HepG2 (cell line): ENCODE measurements around the gene S100A16. TPM values are rescaled to one million over a fixed set of nuclear protein-coding genes. Genes with fewer than 3 reads are reported as not detected.

Experiments
- AKAP8 ChIP-seq: sonication (generic); formaldehyde crosslinking; IDR thresholded peaks from 2 replicates; pipeline ENCODE4 v1.5.1; 2020; ENCODE audit warnings: mild to moderate bottlenecking, missing genetic modification reagents
- CENPT ChIP-seq: sonication (generic); formaldehyde crosslinking; IDR thresholded peaks from 2 replicates; pipeline ENCODE4 v1.8.0; 2022; ENCODE audit warnings: low read depth, mild to moderate bottlenecking, moderate library complexity, missing genetic modification reagents
- GABPB1 ChIP-seq: IDR thresholded peaks from 2 replicates; pipeline ENCODE4 v1.6.1; 2016; ENCODE audit warnings: mild to moderate bottlenecking, missing genetic modification reagents, moderate library complexity, missing compliant biosample characterization
- HNRNPK ChIP-seq: fragments of 200-400 bp; formaldehyde crosslinking; IDR thresholded peaks from 2 replicates; pipeline ENCODE4 v1.6.1; 2018; ENCODE audit warnings: low read length, low read depth, moderate library complexity, mild to moderate bottlenecking; ENCODE audit not compliant: poor library complexity, severe bottlenecking
- KLF11 ChIP-seq: IDR thresholded peaks from 2 replicates; pipeline ENCODE4 v1.6.1; 2016; ENCODE audit warnings: missing compliant biosample characterization
- MED1 ChIP-seq: sonication (generic); formaldehyde crosslinking; IDR thresholded peaks from 2 replicates; pipeline ENCODE4 v1.4.0; 2020; ENCODE audit warnings: missing genetic modification reagents
- MIER3 ChIP-seq: IDR thresholded peaks from 2 replicates; pipeline ENCODE4 v1.6.1; 2016; ENCODE audit warnings: missing compliant biosample characterization, borderline replicate concordance
- NFE2L1 ChIP-seq: sonication (generic); formaldehyde crosslinking; IDR thresholded peaks from 2 replicates; pipeline ENCODE4 v1.4.0; 2020; ENCODE audit warnings: missing genetic modification reagents, mild to moderate bottlenecking, borderline replicate concordance
- NFKB2 ChIP-seq: sonication (generic); formaldehyde crosslinking; IDR thresholded peaks from 2 replicates; pipeline ENCODE4 v1.4.0; 2020; ENCODE audit warnings: missing genetic modification reagents, borderline replicate concordance
- SMC3 ChIP-seq: IDR thresholded peaks from 2 replicates; pipeline ENCODE4 v1.6.1; 2011; ENCODE audit warnings: low read length, improper control_type of control experiment
- SP5 ChIP-seq: IDR thresholded peaks from 2 replicates; pipeline ENCODE4 v1.6.1; 2016; ENCODE audit warnings: low read depth, borderline replicate concordance
- ZFP36L2 ChIP-seq: sonication (generic); formaldehyde crosslinking; IDR thresholded peaks from 2 replicates; pipeline ENCODE4 v1.4.0; 2020; ENCODE audit warnings: missing genetic modification reagents
- ZKSCAN8 ChIP-seq: IDR thresholded peaks from 2 replicates; pipeline ENCODE4 v1.6.1; 2016; ENCODE audit warnings: borderline replicate concordance, missing genetic modification reagents, missing compliant biosample characterization
- ZMYM4 ChIP-seq: sonication (generic); formaldehyde crosslinking; IDR thresholded peaks from 2 replicates; pipeline ENCODE4 v1.8.1; 2023; ENCODE audit warnings: mild to moderate bottlenecking, missing genetic modification reagents
- polyA plus RNA-seq, 8 experiments: library from polyadenylated mRNA; depleted of rRNA in 3 of 8; stranded (reverse) in 7 of 8; unstranded in 1 of 8; fragments of >200 nt; fragmentation: Illumina TruSeq in 4 of 8; extraction: Trizol in 4 of 8; gene quantifications; 2 replicates each; pipeline versions ENCODE4 v1.2.1 to v1.2.3, GENCODE V29; 2011 to 2016; ENCODE audit warnings: low read depth in 4 of 8, missing spikeins in 1 of 8, mixed read lengths in 1 of 8; ENCODE audit not compliant: insufficient read depth in 1 of 8
- total RNA-seq, 5 experiments: library from RNA; depleted of rRNA; stranded (reverse); fragments of >200 nt; fragmentation: Illumina TruSeq; extraction: Trizol; gene quantifications; 2 replicates each; pipeline ENCODE4 v1.2.3, GENCODE V29; 2016; ENCODE audit warnings: low read depth in 1 of 5
- TF ChIP-seq, protein P1 (sequence below): sonication (generic); formaldehyde crosslinking; IDR thresholded peaks from 2 replicates; pipeline ENCODE4 v1.8.1; 2023; ENCODE audit warnings: mild to moderate bottlenecking, moderate library complexity, missing genetic modification reagents
- TF ChIP-seq, protein P2 (sequence below): IDR thresholded peaks from 2 replicates; pipeline ENCODE4 v1.6.1; 2016; ENCODE audit warnings: missing biosample characterization, missing genetic modification reagents, low read depth
- TF ChIP-seq, protein P3 (sequence below): IDR thresholded peaks from 2 replicates; pipeline ENCODE4 v1.6.1; 2016; ENCODE audit warnings: missing compliant biosample characterization, missing genetic modification reagents, borderline replicate concordance
- TF ChIP-seq, protein P4 (sequence below): sonication (generic); formaldehyde crosslinking; IDR thresholded peaks from 2 replicates; pipeline ENCODE4 v1.4.0; 2020; ENCODE audit warnings: missing genetic modification reagents
- TF ChIP-seq, protein P5 (sequence below): sonication (generic); formaldehyde crosslinking; IDR thresholded peaks from 2 replicates; pipeline ENCODE4 v1.4.0; 2020; ENCODE audit warnings: mild to moderate bottlenecking, missing genetic modification reagents
- TF ChIP-seq, protein P6 (sequence below): sonication (generic); formaldehyde crosslinking; IDR thresholded peaks from 2 replicates; pipeline ENCODE4 v1.4.0; 2020; ENCODE audit warnings: missing genetic modification reagents

S100A16 gene
- total and polyA plus RNA-seq, 2 of the 13 experiments (the other 11 are each of a cell fraction or from before 2014, with no cell fraction given), result 46.0 to 195 TPM

DNA sequence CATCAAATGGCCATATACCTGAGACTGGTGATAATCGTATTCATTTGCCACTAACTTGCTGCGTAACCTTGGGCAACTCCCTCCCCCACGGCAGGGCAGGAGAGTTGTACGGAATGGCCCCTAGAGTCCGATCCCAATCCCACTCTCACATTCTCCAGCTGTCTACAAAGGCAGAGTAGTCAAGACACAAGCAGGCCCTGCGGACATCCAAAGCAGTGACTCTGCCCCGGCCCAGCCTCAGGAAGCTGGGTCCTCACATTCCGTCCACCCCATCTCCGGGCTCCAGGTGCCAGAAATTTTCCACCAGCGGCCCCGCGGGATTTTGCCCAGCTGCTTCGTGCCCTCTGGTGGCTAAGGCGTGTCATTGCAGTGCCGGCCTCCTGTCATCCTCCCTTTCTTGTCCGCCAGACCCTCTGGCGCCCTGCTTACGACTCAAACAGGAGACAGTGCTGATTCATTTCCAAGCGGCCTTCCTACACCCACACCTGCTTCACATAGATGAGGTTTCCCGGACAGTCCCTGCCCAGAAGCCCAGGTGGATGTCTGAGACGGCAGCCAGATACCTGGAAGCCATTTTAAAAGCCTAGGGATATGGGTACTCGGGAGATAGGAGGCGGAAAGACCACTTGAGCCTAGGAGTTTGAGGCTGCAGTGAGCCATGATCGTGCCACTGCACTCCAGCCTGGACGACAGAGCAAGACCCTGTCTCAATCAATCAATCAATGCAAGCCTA, 44.4 kb downstream of the S100A16 start (continued):
- TF ChIP-seq ZKSCAN8 (CRISPR knock-in tag) (peak; percentile 60; the same call in 1 of the 2 replicates), KLF11 (CRISPR knock-in tag) (0 out of 2 replicates have a peak, but pooled peaks have one; percentile 29), MED1 (CRISPR knock-in tag) (0 out of 2 replicates have a peak, but pooled peaks have one; percentile 23), ZMYM4 (CRISPR knock-in tag) (0 out of 2 replicates have a peak, but pooled peaks have one; percentile 15), MIER3 (CRISPR knock-in tag) (peak; percentile 35; the same call in 1 of the 2 replicates), AKAP8 (CRISPR knock-in tag) (0 out of 2 replicates have a peak, but pooled peaks have one; percentile 54), ZFP36L2 (CRISPR knock-in tag) (no peak), GABPB1 (CRISPR knock-in tag) (peak; percentile 43; the same call in 1 of the 2 replicates), NFKB2 (peak; percentile 85; the same call in 1 of the 2 replicates), SMC3 (peak; percentile 85), SP5 (0 out of 2 replicates have a peak, but pooled peaks have one; percentile 11), CENPT (CRISPR knock-in tag) (no peak), NFE2L1 (CRISPR knock-in tag) (no peak), HNRNPK (no peak)
- TF ChIP-seq, protein P1, sequence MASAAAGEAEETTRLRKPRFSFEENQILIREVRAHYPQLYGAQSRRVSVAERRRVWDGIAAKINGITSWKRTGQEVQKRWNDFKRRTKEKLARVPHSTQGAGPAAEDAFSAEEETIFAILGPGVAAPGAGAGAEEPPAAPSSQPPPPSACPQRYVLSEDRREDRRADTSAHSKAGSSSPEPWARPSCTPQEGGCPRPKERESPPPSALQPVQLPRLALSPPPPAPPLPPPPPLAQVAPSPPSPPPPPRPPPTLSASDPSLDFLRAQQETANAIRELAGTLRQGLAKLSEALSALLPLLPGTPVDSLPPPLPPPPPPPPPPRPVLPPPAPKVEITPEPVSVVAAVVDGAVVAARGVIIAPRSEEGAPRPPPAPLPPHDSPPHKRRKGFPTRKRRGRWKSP (CRISPR knock-in tag), result 0 out of 2 replicates have a peak, but pooled peaks have one; percentile 32
- TF ChIP-seq, protein P2, sequence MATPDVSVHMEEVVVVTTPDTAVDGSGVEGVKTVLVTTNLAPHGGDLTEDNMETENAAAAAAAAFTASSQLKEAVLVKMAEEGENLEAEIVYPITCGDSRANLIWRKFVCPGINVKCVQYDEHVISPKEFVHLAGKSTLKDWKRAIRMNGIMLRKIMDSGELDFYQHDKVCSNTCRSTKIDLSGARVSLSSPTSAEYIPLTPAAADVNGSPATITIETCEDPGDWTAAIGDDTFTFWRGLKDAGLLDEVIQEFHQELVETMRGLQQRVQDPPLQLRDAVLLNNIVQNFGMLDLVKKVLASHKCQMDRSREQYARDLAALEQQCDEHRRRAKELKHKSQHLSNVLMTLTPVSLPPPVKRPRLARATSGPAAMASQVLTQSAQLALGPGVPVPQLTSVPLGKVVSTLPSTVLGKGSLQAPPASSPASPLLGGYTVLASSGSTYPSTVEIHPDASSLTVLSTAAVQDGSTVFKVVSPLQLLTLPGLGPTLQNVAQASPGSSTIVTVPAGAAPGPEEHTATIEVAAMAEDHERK (CRISPR knock-in tag), result no peak
- TF ChIP-seq, protein P3, sequence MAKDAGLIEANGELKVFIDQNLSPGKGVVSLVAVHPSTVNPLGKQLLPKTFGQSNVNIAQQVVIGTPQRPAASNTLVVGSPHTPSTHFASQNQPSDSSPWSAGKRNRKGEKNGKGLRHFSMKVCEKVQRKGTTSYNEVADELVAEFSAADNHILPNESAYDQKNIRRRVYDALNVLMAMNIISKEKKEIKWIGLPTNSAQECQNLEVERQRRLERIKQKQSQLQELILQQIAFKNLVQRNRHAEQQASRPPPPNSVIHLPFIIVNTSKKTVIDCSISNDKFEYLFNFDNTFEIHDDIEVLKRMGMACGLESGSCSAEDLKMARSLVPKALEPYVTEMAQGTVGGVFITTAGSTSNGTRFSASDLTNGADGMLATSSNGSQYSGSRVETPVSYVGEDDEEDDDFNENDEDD (CRISPR knock-in tag), result peak; percentile 22; the same call in 1 of the 2 replicates
- TF ChIP-seq, protein P4, sequence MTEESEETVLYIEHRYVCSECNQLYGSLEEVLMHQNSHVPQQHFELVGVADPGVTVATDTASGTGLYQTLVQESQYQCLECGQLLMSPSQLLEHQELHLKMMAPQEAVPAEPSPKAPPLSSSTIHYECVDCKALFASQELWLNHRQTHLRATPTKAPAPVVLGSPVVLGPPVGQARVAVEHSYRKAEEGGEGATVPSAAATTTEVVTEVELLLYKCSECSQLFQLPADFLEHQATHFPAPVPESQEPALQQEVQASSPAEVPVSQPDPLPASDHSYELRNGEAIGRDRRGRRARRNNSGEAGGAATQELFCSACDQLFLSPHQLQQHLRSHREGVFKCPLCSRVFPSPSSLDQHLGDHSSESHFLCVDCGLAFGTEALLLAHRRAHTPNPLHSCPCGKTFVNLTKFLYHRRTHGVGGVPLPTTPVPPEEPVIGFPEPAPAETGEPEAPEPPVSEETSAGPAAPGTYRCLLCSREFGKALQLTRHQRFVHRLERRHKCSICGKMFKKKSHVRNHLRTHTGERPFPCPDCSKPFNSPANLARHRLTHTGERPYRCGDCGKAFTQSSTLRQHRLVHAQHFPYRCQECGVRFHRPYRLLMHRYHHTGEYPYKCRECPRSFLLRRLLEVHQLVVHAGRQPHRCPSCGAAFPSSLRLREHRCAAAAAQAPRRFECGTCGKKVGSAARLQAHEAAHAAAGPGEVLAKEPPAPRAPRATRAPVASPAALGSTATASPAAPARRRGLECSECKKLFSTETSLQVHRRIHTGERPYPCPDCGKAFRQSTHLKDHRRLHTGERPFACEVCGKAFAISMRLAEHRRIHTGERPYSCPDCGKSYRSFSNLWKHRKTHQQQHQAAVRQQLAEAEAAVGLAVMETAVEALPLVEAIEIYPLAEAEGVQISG, result peak; percentile 39; the same call in 1 of the 2 replicates
- TF ChIP-seq, protein P5, sequence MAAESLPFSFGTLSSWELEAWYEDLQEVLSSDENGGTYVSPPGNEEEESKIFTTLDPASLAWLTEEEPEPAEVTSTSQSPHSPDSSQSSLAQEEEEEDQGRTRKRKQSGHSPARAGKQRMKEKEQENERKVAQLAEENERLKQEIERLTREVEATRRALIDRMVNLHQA (CRISPR knock-in tag), result no peak
- TF ChIP-seq, protein P6, sequence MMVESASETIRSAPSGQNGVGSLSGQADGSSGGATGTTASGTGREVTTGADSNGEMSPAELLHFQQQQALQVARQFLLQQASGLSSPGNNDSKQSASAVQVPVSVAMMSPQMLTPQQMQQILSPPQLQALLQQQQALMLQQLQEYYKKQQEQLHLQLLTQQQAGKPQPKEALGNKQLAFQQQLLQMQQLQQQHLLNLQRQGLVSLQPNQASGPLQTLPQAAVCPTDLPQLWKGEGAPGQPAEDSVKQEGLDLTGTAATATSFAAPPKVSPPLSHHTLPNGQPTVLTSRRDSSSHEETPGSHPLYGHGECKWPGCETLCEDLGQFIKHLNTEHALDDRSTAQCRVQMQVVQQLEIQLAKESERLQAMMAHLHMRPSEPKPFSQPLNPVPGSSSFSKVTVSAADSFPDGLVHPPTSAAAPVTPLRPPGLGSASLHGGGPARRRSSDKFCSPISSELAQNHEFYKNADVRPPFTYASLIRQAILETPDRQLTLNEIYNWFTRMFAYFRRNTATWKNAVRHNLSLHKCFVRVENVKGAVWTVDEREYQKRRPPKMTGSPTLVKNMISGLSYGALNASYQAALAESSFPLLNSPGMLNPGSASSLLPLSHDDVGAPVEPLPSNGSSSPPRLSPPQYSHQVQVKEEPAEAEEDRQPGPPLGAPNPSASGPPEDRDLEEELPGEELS (CRISPR knock-in tag), result 0 out of 2 replicates have a peak, but pooled peaks have one; percentile 20
